Lower leg skin (tissue), 3 donors: ENCODE measurements around the gene KCNG4.

Experiments
- CTCF ChIP-seq, 3 donors: fragments of 450-650 bp; IDR thresholded peaks; one replicate each; pipeline ENCODE4 v1.5.1; 2016; ENCODE audit warnings: antibody characterized with exemption in 3 of 3, mild to moderate bottlenecking in 3 of 3, moderate library complexity in 2 of 3
- POLR2A ChIP-seq, 2 donors: fragments of 450-650 bp; IDR thresholded peaks; one replicate each; pipeline ENCODE4 v1.6.1; 2016 to 2017; ENCODE audit warnings: antibody characterized with exemption in 2 of 2, mild to moderate bottlenecking in 1 of 2, moderate library complexity in 1 of 2

- TF ChIP-seq POLR2A (IDR thresholded peaks at IDR 0.05): no peak
- no peak for TF ChIP-seq CTCF (IDR thresholded peaks at IDR 0.05)
Measured at GRCh38 chr16:84207879-84208278, 31.9 kb downstream of the KCNG4 start.
